Heart right ventricle (tissue), 16 donors: ENCODE results near the gene TUBB2A. TPM values are rescaled to one million over a fixed set of nuclear protein-coding genes. Genes with fewer than 3 reads are reported as not detected.

ENCODE experiments used
- ATAC-seq, 8 donors: fragments of 200-7000 bp; cut with Tn5 transposase; one replicate each; pipeline ENCODE4 v1.9.1; 2020; ENCODE audit warnings: mild to moderate bottlenecking in 8 of 8, moderate library complexity in 8 of 8, moderate number of reproducible peaks in 1 of 8
- DNase-seq, 2 donors: peaks; one replicate each; pipeline ENCODE4 v3.0.0-alpha.2; 2020
- H3K27ac ChIP-seq, 10 donors: fragments of 200-600 bp; sonication (generic) in 2 of 10; one replicate each; pipeline versions ENCODE4 v1.5.0 to v1.8.0; 2020 to 2022; ENCODE audit warnings: mild to moderate bottlenecking in 3 of 10
- H3K27me3 ChIP-seq, 7 donors: fragments of 200-600 bp; one replicate each; pipeline ENCODE4 v1.8.0; 2021 to 2022; ENCODE audit warnings: mild to moderate bottlenecking in 2 of 7
- H3K36me3 ChIP-seq, 9 donors: fragments of 200-600 bp; sonication (generic) in 1 of 9; one replicate each; pipeline versions ENCODE4 v1.5.0 to v1.8.0; 2020 to 2022; ENCODE audit warnings: mild to moderate bottlenecking in 2 of 9
- H3K4me1 ChIP-seq, 9 donors: fragments of 200-600 bp; sonication (generic) in 1 of 9; one replicate each; pipeline versions ENCODE4 v1.5.0 to v1.8.0; 2020 to 2022; ENCODE audit warnings: mild to moderate bottlenecking in 4 of 9
- H3K4me3 ChIP-seq, 10 donors: fragments of 200-600 bp; sonication (generic) in 2 of 10; one replicate each; pipeline versions ENCODE4 v1.5.0 to v1.8.0; 2020 to 2022; ENCODE audit warnings: mild to moderate bottlenecking in 7 of 10, moderate library complexity in 2 of 10
- H3K9me3 ChIP-seq, 11 donors: fragments of 200-600 bp in 10 of 11; sonication (generic) in 2 of 11; one replicate each; pipeline versions ENCODE4 v1.5.0 to v1.8.0; 2013 to 2022; ENCODE audit warnings: mild to moderate bottlenecking in 2 of 11, control low read depth in 1 of 11, moderate library complexity in 1 of 11
- CTCF ChIP-seq, 9 donors: fragments of 200-600 bp; sonication (generic) in 2 of 9; IDR thresholded peaks; one replicate each; pipeline versions ENCODE4 v1.5.0 to v1.8.0; 2021 to 2022; ENCODE audit warnings: antibody characterized with exemption in 9 of 9, mild to moderate bottlenecking in 5 of 9, moderate library complexity in 1 of 9
- WGBS, 2 donors: extraction: QIAGEN DNeasy Blood & Tissue Kit; methylation state at CpG; one replicate each; pipeline ENCODE4 v1.1.7; 2013; ENCODE audit warnings: inconsistent platforms in 1 of 2; 5-methylcytosine and 5-hydroxymethylcytosine counted together
- intact Hi-C, 10 donors: fragments of 100-400 bp; cut with DNase I; formaldehyde crosslinking; loops; one replicate each; pipeline versions ENCODE4 v1.11.1 to v1.14.2; 2022
- polyA plus RNA-seq, 2 donors: library from polyadenylated mRNA; stranded (reverse); fragments of 200-250 nt; gene quantifications; one replicate each; pipeline ENCODE4 v1.2.3, GENCODE V29; 2013
- total RNA-seq, 10 donors: library from RNA; stranded (reverse); fragmentation: NEBNext Ultra II Directional in 3 of 10; extraction: Animal tissue kit (Norgen Biotek cat#: 25700) in 3 of 10; gene quantifications; one replicate each; pipeline versions ENCODE4 v1.2.1 to v1.2.4, GENCODE V29; 2021 to 2023
- donor health status: Arrhythmogenic right ventricular cardiomyopathy.
- donor health status: ischemic (EF 13 %, LVEDD 7.1; RV severe dilation, severe dysfunction).
- donor health status: healthy with polysubstance abuse.
- donor health status: DM: no; HTN: yes; CAD: no.
- donor health status: DM: no; HTN: no; CAD: no.
- donor health status: ischemic (EF 25% LVEDD 6.9; RV normal size, moderate dysfunction).
- donor health status: ischemic (EF 25% LVEDD 5.7; RV mildly dilated, moderate dysfunction).
- donor health status: healthy.
- donor health status: DM: yes; HTN: yes; CAD: no.
- donor health status: Ischemic cardiomyopathy.
- donor health status: ischemic (EF 35%, LVEDD 5.7; RV mildly dilated, moderate dysfunction).
- donor health status: nonischemic (EF 11% LVEDD 7.7; RV severe dilation, severe dysfunction).
- donor health status: DM: yes; HTN: yes; CAD: no.
- donor health status: PGD.
- donor health status: ischemic (EF 29% LVEDD 5.4; RV normal size, mild dysfunction).
- donor health status: nonischemic (EF 23%, LVEDD 6.1; RV moderate dilation, normal function).

TUBB2A gene
- total and polyA plus RNA-seq, 12 donors, result 7.0 to 59.3 (median 17.5) TPM

GRCh38 chr6:3165631-3166534 lies 8.5 kb upstream of the TUBB2A start:
- no peak for TF ChIP-seq CTCF (IDR thresholded peaks at IDR 0.05)
- ATAC-seq (peak in 4 of 8 donors; percentile 19 to 45 (median 34)), DNase-seq (no peak)
- peak overlapping the region in 9 of 10 donors; percentile 25 to 80 (median 70) for H3K27ac ChIP-seq
- peaks cover 0 to 42% (median 13%) of the 10 kb centered on the region in 9 donors for H3K4me1 ChIP-seq
- H3K9me3 ChIP-seq, result no peaks in the 10 kb centered on the region
- H3K4me3 ChIP-seq, result no peak overlapping the region
- H3K27me3 ChIP-seq, result no peaks in the 10 kb centered on the region
- 59% methylated on average over 7 of the region's 7 CpGs for WGBS, 2 donors
- intact Hi-C loops, result loop anchor here in 2 of 10 donors (2.0 to 10.0 kb wide), 2 partner anchors 85 to 89 kb away; partner anchors contain the start of gene PSMG4 (in 1 of the 2)
- no peaks in the 10 kb centered on the region for H3K36me3 ChIP-seq

- no peak for TF ChIP-seq CTCF (IDR thresholded peaks at IDR 0.05)
- Histone ChIP-seq H3K27ac (peak overlapping the region in 2 of 10 donors; percentile 16 to 70), H3K36me3 (no peaks in the 10 kb centered on the region), H3K4me3 (no peak overlapping the region), H3K4me1 (peaks cover 0 to 55% (median 13%) of the 10 kb centered on the region in 9 donors), H3K9me3 (no peaks in the 10 kb centered on the region), H3K27me3 (no peaks in the 10 kb centered on the region)
- intact Hi-C loops, result loop anchor here in 5 of 10 donors (2.0 to 10.0 kb wide), 6 partner anchors 37 to 93 kb away; partner anchors contain the start of gene PSMG4 (in 2 of the 5)
- WGBS, 2 donors, result 89 to 93% methylated on average over 6 of the region's 6 CpGs
- ATAC-seq (no peak), DNase-seq (no peak)
Measured at GRCh38 chr6:3164388-3164787, 7.0 kb upstream of the TUBB2A start.

- H3K27me3 ChIP-seq, result no peaks in the 10 kb centered on the region
- peak overlapping the region in 9 of 10 donors; percentile 56 to 88 (median 78) for H3K4me3 ChIP-seq
- no peaks in the 10 kb centered on the region for H3K36me3 ChIP-seq
- peaks cover 0 to 61% (median 13%) of the 10 kb centered on the region in 9 donors for H3K4me1 ChIP-seq
- H3K27ac ChIP-seq, result peak overlapping the region; percentile 50 to 97 (median 92)
- DNase-seq (no peak), ATAC-seq (peak in 1 of 8 donors; percentile 2)
- no peaks in the 10 kb centered on the region for H3K9me3 ChIP-seq
- 20 to 21% methylated on average over 13 of the region's 13 CpGs for WGBS, 2 donors
- TF ChIP-seq CTCF (IDR thresholded peaks at IDR 0.05), result no peak
- intact Hi-C loops, result loop anchor here in 5 of 10 donors (2.0 to 10.0 kb wide), 7 partner anchors 36 to 96 kb away; partner anchors contain the start of gene PSMG4 (in 3 of the 5)
Measured at GRCh38 chr6:3163248-3163594, 5.9 kb upstream of the TUBB2A start.

- DNase-seq (peak; percentile 61 to 77), ATAC-seq (peak; percentile 81 to 85 (median 84))
- Histone ChIP-seq H3K4me3 (peak overlapping the region; percentile 56 to 88 (median 77)), H3K36me3 (no peaks in the 10 kb centered on the region), H3K4me1 (peaks cover 0 to 61% (median 13%) of the 10 kb centered on the region in 9 donors), H3K9me3 (no peaks in the 10 kb centered on the region), H3K27ac (peak overlapping the region; percentile 83 to 97 (median 92)), H3K27me3 (no peaks in the 10 kb centered on the region)
- 0 to 1% methylated on average over 58 to 74 of the region's 74 CpGs for WGBS, 2 donors
- peak in 3 of 9 donors; percentile 19 to 30 (median 26) for TF ChIP-seq CTCF (IDR thresholded peaks at IDR 0.05)
- intact Hi-C loops, result loop anchor here in 5 of 10 donors (2.0 to 10.0 kb wide), 7 partner anchors 35 to 96 kb away; partner anchors contain the start of gene PSMG4 (in 3 of the 5)
Measured at GRCh38 chr6:3162565-3163247, 5.4 kb upstream of the TUBB2A start.
